MV-4-11 (cell line): ENCODE measurements around the gene SRCIN1.
"Not testable (repeated sequence)": the region's sequence is repeated elsewhere in the genome, so short reads cannot be mapped to it uniquely, and the experiment has no call there.

Experiments used
- DNase-seq: peaks from one replicate; lab custom pipeline; 2025; lab: John Stamatoyannopoulos, UW

Gene SRCIN1

GRCh38 chr17:38605841-38606645 is at the start of gene SRCIN1:
Gene SRCIN1 (minus strand): TSS chr17:38605952. CDS start chr17:38605705, 247 bp downstream.
- DNase-seq = peak; percentile 40

GRCh38 chr17:38654411-38655398 is 49.0 kb upstream of the SRCIN1 start:
- DNase-seq = no peak

GRCh38 chr17:38653679-38654078 is 47.9 kb upstream of the SRCIN1 start:
- DNase-seq = no peak

- DNase-seq = no peak
Measured at GRCh38 chr17:38653230-38653629, 47.5 kb upstream of the SRCIN1 start.

- DNase-seq = not testable (repeated sequence)
Measured at GRCh38 chr17:38650653-38651173, 45.0 kb upstream of the SRCIN1 start.

- no peak for DNase-seq
Measured at GRCh38 chr17:38637951-38638350, 32.2 kb upstream of the SRCIN1 start.

- DNase-seq = no peak
Measured at GRCh38 chr17:38636054-38636453, 30.3 kb upstream of the SRCIN1 start.

- DNase-seq = no peak
Measured at GRCh38 chr17:38632334-38632733, 26.6 kb upstream of the SRCIN1 start.

- DNase-seq = peak; percentile 34
Measured at GRCh38 chr17:38628441-38628840, 22.7 kb upstream of the SRCIN1 start.

GRCh38 chr17:38627957-38628356 is 22.2 kb upstream of the SRCIN1 start:
- DNase-seq = no peak

GRCh38 chr17:38626606-38627226 is 21.0 kb upstream of the SRCIN1 start:
- DNase-seq = not testable (repeated sequence)

- DNase-seq = no peak
Measured at GRCh38 chr17:38625482-38625881, 19.7 kb upstream of the SRCIN1 start.

- DNase-seq = not testable (repeated sequence)
Measured at GRCh38 chr17:38624782-38625355, 19.1 kb upstream of the SRCIN1 start.

GRCh38 chr17:38621538-38621937 is 15.8 kb upstream of the SRCIN1 start:
- no peak for DNase-seq

- no peak for DNase-seq
Measured at GRCh38 chr17:38620551-38621277, 15.0 kb upstream of the SRCIN1 start.

GRCh38 chr17:38619937-38620550 is 14.3 kb upstream of the SRCIN1 start:
- DNase-seq = no peak

GRCh38 chr17:38619451-38619795 is 13.7 kb upstream of the SRCIN1 start:
- no peak for DNase-seq

GRCh38 chr17:38617967-38618760 is 12.4 kb upstream of the SRCIN1 start:
- no peak for DNase-seq

- DNase-seq = no peak
Measured at GRCh38 chr17:38617074-38617860, 11.5 kb upstream of the SRCIN1 start.
